ENCODE measurements around the gene PSMD6. TPM values are rescaled to one million over a fixed set of nuclear protein-coding genes. Genes with fewer than 3 reads are reported as not detected.

The PSMD6 gene
- total and polyA plus RNA-seq, 10 donors, result 49.0 to 75.8 (median 59.6) TPM

DNA sequence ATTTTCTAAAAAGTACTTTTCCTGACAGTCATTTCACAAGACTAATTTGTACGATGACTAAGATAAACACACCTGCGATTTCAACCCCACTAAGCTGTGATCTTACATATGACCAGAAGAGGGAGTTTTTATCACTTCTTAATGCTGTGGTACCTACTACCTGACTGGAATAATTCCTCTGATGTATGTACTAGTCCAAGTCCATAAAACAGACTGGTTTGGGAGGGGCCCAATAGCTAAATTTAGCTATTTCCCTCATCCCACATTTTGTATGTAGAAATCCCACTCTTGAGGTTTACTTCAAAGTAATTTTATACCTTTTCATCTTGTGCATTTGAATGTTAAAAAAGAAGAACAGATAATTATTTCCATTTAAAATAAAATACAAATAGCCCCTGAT, 61.4 kb downstream of the PSMD6 start:
- WGBS, 5 donors, result 10 to 26% (median 23%) methylated on average over 2 of the region's 2 CpGs
- Histone ChIP-seq H3K9me3 (no peaks in the 10 kb centered on the region), H3K36me3 (peaks cover 0 to under 1% (median 0%) of the 10 kb centered on the region in 6 donors), H3K27me3 (replicated peaks in 1 of 7) (no peaks in the 10 kb centered on the region), H3K27ac (peak overlapping the region in 1 of 8 donors; percentile 61), H3K4me3 (no peak overlapping the region), H3K4me1 (peaks cover 12 to 80% (median 30%) of the 10 kb centered on the region in 6 donors)
- no peak for DNase-seq
- TF ChIP-seq POLR2AphosphoS5 (IDR thresholded peaks at IDR 0.05), result no peak
- TF ChIP-seq POLR2A (IDR thresholded peaks at IDR 0.05), result no peak
- peak; percentile 47 to 78 (median 62) for TF ChIP-seq CTCF (IDR thresholded peaks at IDR 0.05 in 8 of 11, conservative IDR thresholded peaks at IDR 0.05 in 3 of 11)
- intact Hi-C loops (cut with DNase I; ENCODE audit: low total_unique reads), result no loop called here

Small RNAs within 50 kb of the gene (small RNA-seq; reads per million reads assigned to genes)
- 0 reads per million in 4 donors for gene RF00012

Other genes with a start within 250 kb of the PSMD6 start
- gene C3orf49, start 204.2 kb downstream of the PSMD6 start, total RNA-seq, result not detected
- gene C3orf49, start 204.2 kb downstream of the PSMD6 start, polyA plus RNA-seq, result not detected
- gene THOC7, start 159.7 kb downstream of the PSMD6 start, total RNA-seq, result 10 to 100 TPM; 23.8 to 42.2 (median 37.0) TPM
- 10 to 100 TPM; 68.2 to 74.6 (median 71.2) TPM for gene THOC7, start 159.7 kb downstream of the PSMD6 start, polyA plus RNA-seq
- 10 to 100 TPM; 43.3 to 91.8 (median 67.6) TPM for gene ATXN7, start 159.6 kb downstream of the PSMD6 start, total RNA-seq
- gene ATXN7, start 159.6 kb downstream of the PSMD6 start, polyA plus RNA-seq, result 1 to 10 TPM; 1.9 to 5.3 (median 2.0) TPM
- not detected for gene SCAANT1, start 111.1 kb downstream of the PSMD6 start, total RNA-seq
- gene SCAANT1, start 111.1 kb downstream of the PSMD6 start, polyA plus RNA-seq, result not detected
- 10 to 100 TPM in 2 of 7 donors, 1 to 10 TPM in 5; 3.1 to 11.4 (median 7.3) TPM for gene PRICKLE2, start 202.0 kb upstream of the PSMD6 start, total RNA-seq
- under 1 TPM; 0.27 to 0.51 (median 0.30) TPM for gene PRICKLE2, start 202.0 kb upstream of the PSMD6 start, polyA plus RNA-seq

Data from spleen (tissue), 11 donors.